ENCODE results near the gene SLC16A3.
A peak's percentile ranks its signal among the peaks of the same experiment; 100 is the strongest.

SLC16A3 gene

GRCh38 chr17:82269138-82269881 lies 40.5 kb downstream of the SLC16A3 start:
- H3K27me3 Mint-ChIP-seq (ENCODE audit: low read depth, poor library complexity): no peaks in the 10 kb centered on the region
- H3K4me3 Mint-ChIP-seq: peak overlapping the region; percentile 52
- DNase-seq: no peak
- peak overlapping the region; percentile 97 for H3K27ac Mint-ChIP-seq
- no peak for TF ChIP-seq CTCF (IDR thresholded peaks at IDR 0.05)
- H3K4me1 Mint-ChIP-seq: peaks cover 61% of the 10 kb centered on the region
- peaks cover 76% of the 10 kb centered on the region for H3K36me3 Mint-ChIP-seq (ENCODE audit: low read depth)
- H3K9me3 Mint-ChIP-seq: no peaks in the 10 kb centered on the region

- Mint-ChIP-seq H3K36me3 (ENCODE audit: low read depth) (peaks cover 71% of the 10 kb centered on the region), H3K4me1 (peaks cover 68% of the 10 kb centered on the region), H3K4me3 (peak overlapping the region; percentile 60), H3K27me3 (ENCODE audit: low read depth, poor library complexity) (no peaks in the 10 kb centered on the region), H3K27ac (peak overlapping the region; percentile 97), H3K9me3 (no peaks in the 10 kb centered on the region)
- no peak for DNase-seq
- no peak for TF ChIP-seq CTCF (IDR thresholded peaks at IDR 0.05)
Observed at GRCh38 chr17:82269882-82270500, 41.1 kb downstream of the SLC16A3 start.

DNA sequence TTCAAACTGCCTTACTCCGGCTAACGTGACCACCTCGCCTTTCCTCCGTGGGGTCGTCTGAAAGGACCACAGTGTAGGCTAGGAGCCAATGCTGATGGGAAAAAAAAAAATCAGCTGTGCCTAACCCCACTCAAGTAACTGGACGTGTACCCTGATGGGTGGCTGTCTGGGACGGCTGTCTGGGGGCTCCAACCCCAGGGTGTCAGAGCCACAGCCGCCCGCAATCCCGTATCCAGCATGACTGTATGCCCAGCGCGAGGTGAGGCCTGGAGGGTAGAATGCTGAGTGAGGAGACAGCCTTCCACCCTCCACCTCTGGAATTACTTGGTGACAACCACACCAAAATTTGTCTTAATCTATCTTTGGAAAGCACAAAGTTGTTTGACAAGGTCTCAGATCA lies 41.8 kb downstream of the SLC16A3 start:
- Mint-ChIP-seq H3K27me3 (ENCODE audit: low read depth, poor library complexity) (no peaks in the 10 kb centered on the region), H3K4me3 (peak overlapping the region; percentile 60), H3K36me3 (ENCODE audit: low read depth) (peaks cover 69% of the 10 kb centered on the region), H3K4me1 (peaks cover 74% of the 10 kb centered on the region), H3K27ac (peak overlapping the region; percentile 50), H3K9me3 (no peaks in the 10 kb centered on the region)
- no peak for DNase-seq
- no peak for TF ChIP-seq CTCF (IDR thresholded peaks at IDR 0.05)

GRCh38 chr17:82271401-82271800 lies 42.6 kb downstream of the SLC16A3 start:
- peak overlapping the region; percentile 95 for H3K4me3 Mint-ChIP-seq
- no peak for DNase-seq
- no peaks in the 10 kb centered on the region for H3K27me3 Mint-ChIP-seq (ENCODE audit: low read depth, poor library complexity)
- H3K9me3 Mint-ChIP-seq: no peaks in the 10 kb centered on the region
- H3K36me3 Mint-ChIP-seq (ENCODE audit: low read depth): peaks cover 62% of the 10 kb centered on the region
- no peak overlapping the region for H3K27ac Mint-ChIP-seq
- no peak for TF ChIP-seq CTCF (IDR thresholded peaks at IDR 0.05)
- peaks cover 82% of the 10 kb centered on the region for H3K4me1 Mint-ChIP-seq

- Mint-ChIP-seq H3K27me3 (ENCODE audit: low read depth, poor library complexity) (no peaks in the 10 kb centered on the region), H3K4me1 (peaks cover 86% of the 10 kb centered on the region), H3K27ac (peak overlapping the region; percentile 100), H3K36me3 (ENCODE audit: low read depth) (peaks cover 60% of the 10 kb centered on the region), H3K9me3 (peaks cover 7% of the 10 kb centered on the region), H3K4me3 (peak overlapping the region; percentile 95)
- DNase-seq: peak; percentile 67
- TF ChIP-seq CTCF (IDR thresholded peaks at IDR 0.05): no peak
Observed at GRCh38 chr17:82272495-82273326, 43.9 kb downstream of the SLC16A3 start.
